Cardiac ventricle fibroblast (primary cell): ENCODE results near the gene PTCD3. TPM values are rescaled to one million over a fixed set of nuclear protein-coding genes. Genes with fewer than 3 reads are reported as not detected.

Source experiments
- total RNA-seq: library from RNA; depleted of rRNA; stranded (reverse); fragments of >200 nt; gene quantifications from 2 replicates; pipeline ENCODE4 v1.2.3, GENCODE V29; 2015

The PTCD3 gene
- 29.2 and 31.0 TPM in 2 replicates for total RNA-seq

DNA sequence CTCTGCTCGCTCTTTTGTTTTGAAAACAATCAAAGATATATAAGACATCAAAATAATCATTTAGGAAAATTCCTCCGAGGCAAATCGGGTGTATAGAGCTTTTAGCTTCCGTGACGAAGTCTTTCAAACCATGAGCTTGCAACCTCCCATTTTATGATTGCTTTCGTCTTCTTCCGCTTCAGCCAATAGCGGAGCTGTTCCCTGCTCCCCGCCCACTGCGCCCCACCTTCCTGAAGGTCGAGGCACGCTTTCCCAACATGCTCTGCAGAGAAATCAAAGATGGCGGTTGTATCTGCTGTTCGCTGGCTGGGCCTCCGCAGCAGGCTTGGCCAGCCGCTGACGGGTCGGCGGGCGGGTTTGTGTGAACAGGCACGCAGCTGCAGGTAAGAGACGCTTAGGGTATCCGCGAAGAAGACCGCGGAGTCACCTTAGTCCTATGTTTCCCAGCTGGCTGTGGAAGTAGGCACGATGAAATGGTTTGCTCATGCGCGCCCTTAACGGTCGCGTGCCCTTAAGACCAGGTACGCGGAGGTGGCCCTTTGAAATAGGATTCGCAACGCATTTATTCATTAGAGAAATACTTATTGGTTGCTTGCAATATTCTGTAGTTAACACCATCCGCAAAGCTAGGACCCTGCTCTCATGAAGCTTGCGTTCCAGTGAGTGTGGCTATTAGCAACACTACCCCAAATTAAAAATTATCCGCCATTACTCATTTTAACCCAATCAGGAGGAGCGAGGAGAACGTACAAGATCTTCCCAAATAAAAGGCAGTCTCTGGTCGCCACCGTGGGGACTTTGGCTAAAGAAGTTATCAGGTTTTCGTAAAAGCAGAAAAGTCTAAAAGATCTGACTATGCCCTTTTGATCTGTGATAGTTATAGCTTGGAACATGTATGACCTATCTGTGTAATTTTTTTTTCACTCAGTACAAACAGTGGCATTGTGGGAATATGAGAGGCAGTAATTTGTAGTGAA, at the start of gene PTCD3:
TSS of gene PTCD3 (plus strand) at position 267 of the 977 bp plus-strand sequence. CDS start at position 280, 13 bp downstream.

DNA sequence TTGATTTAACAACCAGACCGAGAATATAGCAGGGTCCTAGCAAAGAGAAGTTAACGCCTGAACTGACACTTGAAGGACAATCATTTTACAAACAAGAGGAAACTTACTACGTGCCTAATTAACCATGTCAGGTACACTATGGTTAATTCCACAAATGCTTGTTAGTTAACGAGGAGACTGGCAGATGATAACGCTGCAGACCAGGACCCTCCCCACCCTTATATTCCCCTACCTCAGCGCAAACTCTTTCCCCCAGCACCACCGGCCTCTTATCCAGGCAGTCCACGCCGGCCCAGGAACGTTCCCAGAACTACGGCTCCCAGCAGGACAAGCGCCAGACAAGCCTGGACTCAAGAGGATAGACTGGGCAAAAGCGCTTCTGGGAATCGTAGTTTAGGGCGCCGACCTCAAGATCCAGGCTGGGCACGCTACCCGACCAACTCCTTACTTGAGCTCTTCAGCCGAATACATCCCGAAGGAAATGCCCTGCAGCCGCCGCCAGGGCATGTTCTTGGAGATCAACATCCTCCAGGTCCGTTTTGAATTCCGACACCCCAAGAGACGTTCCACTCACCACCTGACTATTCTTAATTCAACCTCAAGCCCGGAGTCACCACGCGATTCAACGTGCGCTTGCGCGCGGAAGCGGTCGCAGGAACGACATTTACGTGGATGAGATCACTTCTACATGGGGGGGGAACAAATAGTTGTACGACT, 625 bp upstream of the PTCD3 start, which contains the start of gene POLR1A:
TSS of gene POLR1A (minus strand) at position 635 of the 717 bp plus-strand sequence. CDS start at position 525, 110 bp downstream.

Other genes starting within 250 kb of the PTCD3 start
- 7.7 and 9.3 TPM in 2 replicates for gene ST3GAL5, start 217.2 kb upstream of the PTCD3 start, total RNA-seq
- 26.2 and 28.4 TPM in 2 replicates for gene POLR1A, start 349 bp upstream of the PTCD3 start, total RNA-seq
- gene IMMT, start 89.2 kb downstream of the PTCD3 start, total RNA-seq, result 41.2 and 43.5 TPM in 2 replicates
- gene MRPL35, start 93.2 kb downstream of the PTCD3 start, total RNA-seq, result 9.9 and 16.0 TPM in 2 replicates
- gene REEP1, start 231.4 kb downstream of the PTCD3 start, total RNA-seq, result not detected in 2 replicates